Measurements from ENCODE around the gene UNC79.
A peak's percentile ranks its signal among the peaks of the same experiment; 100 is the strongest.

UNC79 gene

DNA sequence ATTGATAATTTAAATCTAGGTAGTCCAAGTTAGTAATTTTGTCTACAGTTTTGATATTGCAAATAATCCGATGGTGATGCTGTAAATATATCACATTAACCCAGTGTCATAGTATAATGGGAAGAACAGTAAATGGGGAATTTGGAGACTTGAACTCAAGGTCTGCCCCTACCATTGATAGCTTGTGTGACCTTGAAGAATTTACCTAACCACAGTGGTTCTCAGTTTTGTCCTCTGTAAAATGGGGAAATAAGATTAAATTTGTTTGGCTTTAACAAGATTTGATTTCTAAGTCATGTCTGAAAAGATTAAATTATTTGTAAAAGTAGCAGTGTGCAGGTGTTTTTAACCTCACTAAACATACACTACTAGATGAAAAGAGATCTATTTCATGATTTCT, 100.9 kb downstream of the UNC79 start:
- in situ Hi-C loops (cut with MboI; ENCODE audit: low sequenced_read_pairs, unreplicated experiment), result no loop called here
- no peak for DNase-seq (ENCODE audit: low spot score)
- TF ChIP-seq CTCF (IDR thresholded peaks at IDR 0.05; ENCODE audit: borderline replicate concordance, control extremely low read depth, extremely low read depth, insufficient read depth, missing control alignments), result no peak

- TF ChIP-seq CTCF (IDR thresholded peaks at IDR 0.05; ENCODE audit: borderline replicate concordance, control extremely low read depth, extremely low read depth, insufficient read depth, missing control alignments), result no peak
- in situ Hi-C loops (cut with MboI; ENCODE audit: low sequenced_read_pairs, unreplicated experiment), result no loop called here
- no peak for DNase-seq (ENCODE audit: low spot score)
These were observed 101.8 kb downstream of the UNC79 start for GRCh38 chr14:93532541-93532940.

- in situ Hi-C loops (cut with MboI; ENCODE audit: low sequenced_read_pairs, unreplicated experiment), result no loop called here
- no peak for DNase-seq (ENCODE audit: low spot score)
- no peak for TF ChIP-seq CTCF (IDR thresholded peaks at IDR 0.05; ENCODE audit: borderline replicate concordance, control extremely low read depth, extremely low read depth, insufficient read depth, missing control alignments)
These were observed 102.7 kb downstream of the UNC79 start for GRCh38 chr14:93533437-93533836.

- no peak for TF ChIP-seq CTCF (IDR thresholded peaks at IDR 0.05; ENCODE audit: borderline replicate concordance, control extremely low read depth, extremely low read depth, insufficient read depth, missing control alignments)
- in situ Hi-C loops (cut with MboI; ENCODE audit: low sequenced_read_pairs, unreplicated experiment), result no loop called here
- DNase-seq (ENCODE audit: low spot score), result peak; percentile 41
These were observed 103.1 kb downstream of the UNC79 start for GRCh38 chr14:93533842-93534241.

GRCh38 chr14:93535537-93535936, 104.8 kb downstream of the UNC79 start:
- DNase-seq (ENCODE audit: low spot score), result no peak
- no peak for TF ChIP-seq CTCF (IDR thresholded peaks at IDR 0.05; ENCODE audit: borderline replicate concordance, control extremely low read depth, extremely low read depth, insufficient read depth, missing control alignments)
- in situ Hi-C loops (cut with MboI; ENCODE audit: low sequenced_read_pairs, unreplicated experiment), result no loop called here

DNA sequence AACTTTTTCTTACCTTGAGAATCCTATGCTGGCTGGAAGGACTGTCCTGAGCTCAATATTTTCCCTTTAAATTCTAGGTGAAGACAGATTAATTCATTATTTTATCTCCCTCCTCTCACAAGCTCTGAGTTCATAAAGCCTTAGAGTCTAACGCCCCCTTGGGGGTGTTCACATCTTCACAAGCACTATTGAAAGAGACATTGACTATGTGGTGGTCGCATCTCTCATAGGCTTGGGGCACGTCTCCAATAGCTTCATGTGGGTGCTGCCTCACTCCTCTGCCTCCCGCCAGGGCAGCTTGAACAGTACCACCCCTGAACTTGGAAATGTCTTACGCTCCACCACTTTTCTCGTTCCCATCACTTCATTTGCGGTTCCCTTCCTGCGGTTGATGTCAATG, 106.2 kb downstream of the UNC79 start:
- in situ Hi-C loops (cut with MboI; ENCODE audit: low sequenced_read_pairs, unreplicated experiment), result no loop called here
- peak; percentile 12 for TF ChIP-seq CTCF (IDR thresholded peaks at IDR 0.05; ENCODE audit: borderline replicate concordance, control extremely low read depth, extremely low read depth, insufficient read depth, missing control alignments)
- peak; percentile 24 for DNase-seq (ENCODE audit: low spot score)

- in situ Hi-C loops (cut with MboI; ENCODE audit: low sequenced_read_pairs, unreplicated experiment), result no loop called here
- no peak for TF ChIP-seq CTCF (IDR thresholded peaks at IDR 0.05; ENCODE audit: borderline replicate concordance, control extremely low read depth, extremely low read depth, insufficient read depth, missing control alignments)
- DNase-seq (ENCODE audit: low spot score), result no peak
These were observed 107.2 kb downstream of the UNC79 start for GRCh38 chr14:93537951-93538350.
